Measurements from ENCODE around the gene VCX2.
"Not testable (repeated sequence)": the region's sequence is repeated elsewhere in the genome, so short reads cannot be mapped to it uniquely, and the experiment has no call there.

VCX2 gene

DNA sequence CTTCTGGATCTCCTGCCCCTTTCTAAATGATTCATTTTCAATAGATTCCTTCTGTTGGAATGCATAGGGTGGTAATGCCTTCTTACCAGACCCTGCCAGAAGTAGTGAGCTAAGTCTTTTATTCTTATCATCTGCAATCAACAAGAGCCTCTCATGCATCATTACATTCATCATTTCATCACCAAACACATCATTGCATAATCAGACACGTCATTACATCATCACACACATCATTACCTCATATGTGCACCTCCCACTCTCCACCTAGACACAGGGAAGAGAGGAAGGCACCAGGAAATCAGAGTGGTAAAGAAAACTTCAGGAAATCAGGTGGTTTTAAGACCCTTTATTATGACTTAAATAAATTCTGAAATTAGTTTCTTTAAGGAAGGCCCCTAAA, 45.0 kb downstream of the VCX2 start:
- Histone ChIP-seq H3K4me3 (replicated peaks; ENCODE audit: insufficient read depth, low read length) (no peak overlapping the region), H3K27me3 (ENCODE audit: insufficient read depth, poor library complexity, severe bottlenecking) (no peaks in the 10 kb centered on the region), H3K27ac (replicated peaks) (no peak overlapping the region)
- no peak for TF ChIP-seq SPI1 (IDR thresholded peaks at IDR 0.05; ENCODE audit: borderline replicate concordance, low read depth)
- TF ChIP-seq, protein P1, sequence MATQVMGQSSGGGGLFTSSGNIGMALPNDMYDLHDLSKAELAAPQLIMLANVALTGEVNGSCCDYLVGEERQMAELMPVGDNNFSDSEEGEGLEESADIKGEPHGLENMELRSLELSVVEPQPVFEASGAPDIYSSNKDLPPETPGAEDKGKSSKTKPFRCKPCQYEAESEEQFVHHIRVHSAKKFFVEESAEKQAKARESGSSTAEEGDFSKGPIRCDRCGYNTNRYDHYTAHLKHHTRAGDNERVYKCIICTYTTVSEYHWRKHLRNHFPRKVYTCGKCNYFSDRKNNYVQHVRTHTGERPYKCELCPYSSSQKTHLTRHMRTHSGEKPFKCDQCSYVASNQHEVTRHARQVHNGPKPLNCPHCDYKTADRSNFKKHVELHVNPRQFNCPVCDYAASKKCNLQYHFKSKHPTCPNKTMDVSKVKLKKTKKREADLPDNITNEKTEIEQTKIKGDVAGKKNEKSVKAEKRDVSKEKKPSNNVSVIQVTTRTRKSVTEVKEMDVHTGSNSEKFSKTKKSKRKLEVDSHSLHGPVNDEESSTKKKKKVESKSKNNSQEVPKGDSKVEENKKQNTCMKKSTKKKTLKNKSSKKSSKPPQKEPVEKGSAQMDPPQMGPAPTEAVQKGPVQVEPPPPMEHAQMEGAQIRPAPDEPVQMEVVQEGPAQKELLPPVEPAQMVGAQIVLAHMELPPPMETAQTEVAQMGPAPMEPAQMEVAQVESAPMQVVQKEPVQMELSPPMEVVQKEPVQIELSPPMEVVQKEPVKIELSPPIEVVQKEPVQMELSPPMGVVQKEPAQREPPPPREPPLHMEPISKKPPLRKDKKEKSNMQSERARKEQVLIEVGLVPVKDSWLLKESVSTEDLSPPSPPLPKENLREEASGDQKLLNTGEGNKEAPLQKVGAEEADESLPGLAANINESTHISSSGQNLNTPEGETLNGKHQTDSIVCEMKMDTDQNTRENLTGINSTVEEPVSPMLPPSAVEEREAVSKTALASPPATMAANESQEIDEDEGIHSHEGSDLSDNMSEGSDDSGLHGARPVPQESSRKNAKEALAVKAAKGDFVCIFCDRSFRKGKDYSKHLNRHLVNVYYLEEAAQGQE (IDR thresholded peaks at IDR 0.05; ENCODE audit: insufficient replicate concordance, low read depth): no peak
- no peak for TF ChIP-seq GABPA (IDR thresholded peaks at IDR 0.05; ENCODE audit: low read depth)
- no peak for TF ChIP-seq CTCF (IDR thresholded peaks at IDR 0.05; ENCODE audit: insufficient read depth, low read length)
- no peak for TF ChIP-seq POLR2AphosphoS5 (IDR thresholded peaks at IDR 0.05; ENCODE audit: low read depth)
- DNase-seq (ENCODE audit: low read depth in 1 of 2, low spot score in 1 of 2): no peak

- TF ChIP-seq SPI1 (IDR thresholded peaks at IDR 0.05; ENCODE audit: borderline replicate concordance, low read depth) (no peak), POLR2AphosphoS5 (IDR thresholded peaks at IDR 0.05; ENCODE audit: low read depth) (no peak), CTCF (IDR thresholded peaks at IDR 0.05; ENCODE audit: insufficient read depth, low read length) (no peak), GABPA (IDR thresholded peaks at IDR 0.05; ENCODE audit: low read depth) (no peak)
- TF ChIP-seq, protein P1 (IDR thresholded peaks at IDR 0.05; ENCODE audit: insufficient replicate concordance, low read depth): no peak
- DNase-seq (ENCODE audit: low read depth in 1 of 2, low spot score in 1 of 2): no peak
- Histone ChIP-seq H3K27ac (replicated peaks) (no peak overlapping the region), H3K27me3 (ENCODE audit: insufficient read depth, poor library complexity, severe bottlenecking) (no peaks in the 10 kb centered on the region), H3K4me3 (replicated peaks; ENCODE audit: insufficient read depth, low read length) (no peak overlapping the region)
Measured at GRCh38 chrX:8125566-8125965, 45.5 kb downstream of the VCX2 start.

- TF ChIP-seq GABPA (IDR thresholded peaks at IDR 0.05; ENCODE audit: low read depth): no peak
- TF ChIP-seq CTCF (IDR thresholded peaks at IDR 0.05; ENCODE audit: insufficient read depth, low read length): no peak
- TF ChIP-seq, protein P1 (IDR thresholded peaks at IDR 0.05; ENCODE audit: insufficient replicate concordance, low read depth): no peak
- TF ChIP-seq POLR2AphosphoS5 (IDR thresholded peaks at IDR 0.05; ENCODE audit: low read depth): no peak
- no peaks in the 10 kb centered on the region for H3K27me3 ChIP-seq (ENCODE audit: insufficient read depth, poor library complexity, severe bottlenecking)
- DNase-seq (ENCODE audit: low read depth in 1 of 2, low spot score in 1 of 2): no peak
- no peak overlapping the region for H3K27ac ChIP-seq (replicated peaks)
- no peak overlapping the region for H3K4me3 ChIP-seq (replicated peaks; ENCODE audit: insufficient read depth, low read length)
Measured at GRCh38 chrX:8122538-8122937, 48.5 kb downstream of the VCX2 start.

GRCh38 chrX:8121391-8121790, 49.7 kb downstream of the VCX2 start:
- not testable (repeated sequence) for H3K27ac ChIP-seq (replicated peaks); H3K27me3 ChIP-seq (ENCODE audit: insufficient read depth, poor library complexity, severe bottlenecking); H3K4me3 ChIP-seq (replicated peaks; ENCODE audit: insufficient read depth, low read length); DNase-seq (ENCODE audit: low read depth in 1 of 2, low spot score in 1 of 2)

All from HL-60 (cell line).